Renal pelvis (tissue), 4 donors: Measurements from ENCODE around the gene ADCY10. TPM values are rescaled to one million over a fixed set of nuclear protein-coding genes. Genes with fewer than 3 reads are reported as not detected.
"Not testable (repeated sequence)": the region's sequence is repeated elsewhere in the genome, so short reads cannot be mapped to it uniquely, and the experiment has no call there.

Experiments
- DNase-seq: peaks from one replicate; pipeline ENCODE4 v3.0.0-alpha.2; 2013
- polyA plus RNA-seq, 3 donors: library from polyadenylated mRNA; unstranded; fragments of 120-200 nt; gene quantifications; one replicate each; pipeline ENCODE4 v1.2.1, GENCODE V29; 2013; ENCODE audit not compliant: insufficient read length in 3 of 3

The ADCY10 gene
- polyA plus RNA-seq, 3 donors = 0.46 to 1.4 (median 0.70) TPM

DNA sequence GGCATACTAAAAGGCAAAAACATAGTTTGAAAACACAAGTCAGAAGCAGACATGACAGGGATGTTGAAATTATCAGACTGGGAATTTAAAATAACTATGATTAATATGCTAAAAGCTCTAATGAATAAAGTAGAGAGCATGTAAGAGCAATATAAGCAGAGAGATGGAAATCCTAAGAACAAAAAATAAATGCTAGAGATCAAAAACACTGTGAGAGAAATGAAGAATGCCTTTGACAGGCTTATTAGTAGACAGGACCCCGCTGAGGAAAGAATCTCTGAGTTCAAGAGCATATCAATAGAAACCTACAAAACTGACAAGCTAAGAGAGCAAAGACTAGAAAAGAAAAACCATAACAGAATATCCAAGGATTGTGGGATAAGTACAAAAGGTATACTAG is 98.3 kb downstream of the ADCY10 start:
- no peak for DNase-seq

GRCh38 chr1:167812972-167813371 is 101.0 kb downstream of the ADCY10 start:
- no peak for DNase-seq

- no peak for DNase-seq
These were observed 105.2 kb downstream of the ADCY10 start for GRCh38 chr1:167808690-167809089.

DNA sequence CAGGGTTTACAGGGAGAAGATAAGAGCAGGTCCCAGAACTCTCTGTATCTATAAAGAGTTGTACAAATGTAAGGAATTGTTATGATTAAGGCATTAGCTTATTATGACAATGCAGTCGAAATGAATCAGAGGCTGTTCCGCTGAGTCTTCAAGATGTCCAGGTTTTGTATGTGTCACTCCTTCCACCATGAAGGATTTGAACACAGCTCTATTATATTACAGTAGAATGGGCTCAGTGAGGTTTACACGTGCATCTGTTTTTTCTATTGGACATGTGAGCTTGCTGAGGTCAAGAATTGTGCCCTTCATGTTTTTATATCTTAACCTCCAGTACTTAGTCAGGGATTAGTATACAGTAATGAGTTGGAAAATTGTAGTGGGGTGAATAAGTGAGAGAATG is 105.8 kb downstream of the ADCY10 start:
- no peak for DNase-seq

DNA sequence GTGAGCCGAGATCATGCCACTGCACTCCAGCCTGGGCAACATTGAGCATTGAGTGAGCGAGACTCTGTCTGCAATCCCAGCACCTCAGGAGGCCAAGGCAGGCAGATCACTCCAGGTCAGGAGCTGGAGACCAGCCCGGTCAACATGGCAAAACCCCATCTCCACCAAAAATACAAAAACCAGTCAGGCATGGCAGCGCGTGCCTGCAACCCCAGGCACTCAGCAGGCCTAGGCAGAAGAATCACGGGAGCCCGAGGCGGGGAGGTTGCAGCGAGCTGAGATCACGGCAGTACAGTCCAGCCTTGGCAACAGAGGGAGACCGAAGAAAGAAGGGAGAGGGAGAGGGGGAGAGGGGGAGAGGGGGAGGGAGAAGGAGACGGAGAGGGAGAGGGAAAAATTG is 107.3 kb downstream of the ADCY10 start:
- DNase-seq = not testable (repeated sequence)

GRCh38 chr1:167806235-167806634 is 107.7 kb downstream of the ADCY10 start:
- not testable (repeated sequence) for DNase-seq

DNA sequence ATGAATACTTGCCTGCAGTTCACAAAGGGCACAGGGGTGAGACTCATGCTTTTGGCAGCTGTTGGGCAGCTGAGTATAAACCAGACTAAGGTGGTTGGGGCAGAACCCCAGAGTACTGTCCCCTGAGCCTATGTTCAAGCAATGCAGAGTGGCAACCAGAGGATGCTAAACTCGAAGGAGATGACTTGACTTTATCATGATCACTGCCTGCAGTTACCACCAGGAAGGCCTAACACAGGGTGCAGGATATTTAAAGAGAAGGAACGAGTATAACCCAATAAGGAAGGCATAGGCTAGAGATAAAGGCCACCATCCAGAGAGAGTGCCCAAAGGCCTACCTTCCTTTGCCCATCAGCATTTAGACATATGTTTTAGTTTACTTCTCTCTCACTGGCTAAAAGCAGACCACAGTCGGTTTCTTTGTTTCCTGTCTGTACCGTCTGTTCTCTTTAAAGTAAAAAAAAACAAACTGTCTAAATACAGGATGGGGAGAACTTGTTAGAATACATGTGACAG is 108.8 kb downstream of the ADCY10 start:
- no peak for DNase-seq

GRCh38 chr1:167803358-167804207 is 110.4 kb downstream of the ADCY10 start:
- DNase-seq = peak; percentile 81

GRCh38 chr1:167802235-167802634 is 111.7 kb downstream of the ADCY10 start:
- DNase-seq = no peak

- DNase-seq = no peak
These were observed 113.7 kb downstream of the ADCY10 start for GRCh38 chr1:167800251-167800650.

DNA sequence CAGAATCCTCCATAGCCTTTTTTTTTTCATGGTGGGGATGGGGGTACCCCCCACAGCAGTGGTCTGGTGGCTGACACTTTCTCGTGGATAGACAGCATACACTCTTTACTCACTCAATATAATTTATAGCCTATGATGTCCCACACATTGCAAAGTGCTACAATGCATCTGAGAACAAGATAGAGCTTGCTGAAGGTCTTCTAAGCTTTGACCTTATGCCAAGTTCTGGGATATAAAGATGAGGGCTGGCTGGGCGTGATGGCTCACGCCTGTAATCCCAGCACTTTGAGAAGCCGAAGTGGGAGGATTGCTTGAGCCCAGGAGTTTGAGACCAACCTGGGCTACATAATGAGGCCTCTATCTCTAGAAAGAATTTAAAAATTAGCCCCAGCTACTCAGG is 114.2 kb downstream of the ADCY10 start:
- no peak for DNase-seq

DNA sequence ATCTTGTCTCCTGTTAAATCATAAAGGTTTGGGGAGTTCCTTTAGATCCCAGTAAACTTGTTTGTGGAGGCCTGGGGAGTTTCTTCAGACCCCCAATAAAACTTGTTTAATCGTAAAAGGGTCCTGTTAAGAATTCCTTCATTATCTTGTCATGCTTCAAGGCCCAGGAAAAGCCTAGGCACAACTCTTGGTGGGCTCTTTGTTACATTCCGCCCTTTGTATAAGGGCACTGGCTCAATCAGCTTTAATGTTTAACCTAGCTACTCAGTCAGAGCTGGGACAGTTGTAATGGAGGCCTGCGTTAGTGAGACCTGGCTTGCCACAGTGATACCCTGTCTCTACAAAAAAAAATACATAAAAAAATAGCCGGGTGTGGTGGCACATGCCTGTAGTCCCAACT is 115.0 kb downstream of the ADCY10 start:
- peak; percentile 27 for DNase-seq

- peak; percentile 21 for DNase-seq
These were observed 116.9 kb downstream of the ADCY10 start for GRCh38 chr1:167797015-167797414.

- DNase-seq = no peak
These were observed 117.9 kb downstream of the ADCY10 start for GRCh38 chr1:167795810-167796740.

DNA sequence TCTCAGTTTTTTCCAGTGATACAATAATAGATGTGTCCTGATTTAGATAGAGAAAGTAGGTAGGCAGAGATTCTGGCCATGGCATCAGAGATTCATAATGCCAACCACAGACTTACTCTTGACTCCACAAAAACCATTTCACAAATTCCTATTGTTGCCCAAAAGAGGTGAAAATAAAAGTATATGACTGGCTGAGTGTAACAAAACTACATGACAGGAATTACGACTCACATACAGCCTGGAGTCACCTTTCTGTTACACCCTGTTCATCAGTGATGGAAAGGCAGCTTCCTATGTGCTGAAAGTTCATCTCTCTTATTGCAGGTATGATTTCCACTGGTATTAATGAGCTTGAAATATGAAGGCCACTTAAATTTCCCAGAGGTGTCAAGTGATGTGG is 119.9 kb downstream of the ADCY10 start:
- DNase-seq = no peak

- DNase-seq = no peak
These were observed 121.8 kb downstream of the ADCY10 start for GRCh38 chr1:167792188-167792565.

- DNase-seq = peak; percentile 39
These were observed 122.4 kb downstream of the ADCY10 start for GRCh38 chr1:167791281-167792187.

DNA sequence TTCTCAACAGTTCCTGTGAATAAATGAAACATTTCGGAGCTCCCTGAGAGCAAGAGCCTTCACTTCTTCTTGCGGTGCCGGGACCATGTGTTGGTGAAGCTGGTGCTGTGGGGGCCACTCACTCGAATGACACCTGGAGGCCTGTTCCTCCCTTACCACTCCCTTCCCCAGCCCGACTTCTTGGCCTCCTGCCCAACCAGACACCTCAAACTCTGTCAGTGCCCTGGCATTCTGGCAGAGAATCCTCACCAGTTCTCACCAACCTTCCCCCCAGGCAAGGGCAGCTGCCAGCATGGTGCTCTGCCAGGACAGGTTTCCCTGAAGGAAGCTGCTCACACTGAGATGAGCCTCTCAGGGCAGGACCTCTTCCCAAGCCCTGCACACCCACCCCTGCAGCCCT is 123.8 kb downstream of the ADCY10 start:
- no peak for DNase-seq

DNA sequence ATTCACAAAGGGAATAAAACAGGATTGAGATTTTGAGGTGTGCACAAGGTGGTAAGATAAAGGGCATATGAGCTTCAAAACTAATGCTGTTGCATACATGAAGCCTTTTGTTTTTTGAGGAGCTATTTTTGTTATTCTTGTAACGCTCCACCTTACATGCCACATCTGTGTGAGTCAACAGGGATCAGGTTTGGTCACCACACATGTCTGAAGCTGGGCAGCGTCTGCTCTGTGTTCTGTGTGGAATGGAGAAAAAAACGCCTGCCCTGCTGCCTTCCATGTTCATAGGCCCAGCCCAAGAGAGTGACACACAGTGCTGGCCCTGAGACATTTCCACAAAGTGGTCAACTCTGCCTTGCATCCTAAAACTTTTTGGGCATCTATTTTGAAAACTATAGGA is 124.4 kb downstream of the ADCY10 start:
- no peak for DNase-seq

- DNase-seq = no peak
These were observed 127.4 kb downstream of the ADCY10 start for GRCh38 chr1:167786502-167786901.

DNA sequence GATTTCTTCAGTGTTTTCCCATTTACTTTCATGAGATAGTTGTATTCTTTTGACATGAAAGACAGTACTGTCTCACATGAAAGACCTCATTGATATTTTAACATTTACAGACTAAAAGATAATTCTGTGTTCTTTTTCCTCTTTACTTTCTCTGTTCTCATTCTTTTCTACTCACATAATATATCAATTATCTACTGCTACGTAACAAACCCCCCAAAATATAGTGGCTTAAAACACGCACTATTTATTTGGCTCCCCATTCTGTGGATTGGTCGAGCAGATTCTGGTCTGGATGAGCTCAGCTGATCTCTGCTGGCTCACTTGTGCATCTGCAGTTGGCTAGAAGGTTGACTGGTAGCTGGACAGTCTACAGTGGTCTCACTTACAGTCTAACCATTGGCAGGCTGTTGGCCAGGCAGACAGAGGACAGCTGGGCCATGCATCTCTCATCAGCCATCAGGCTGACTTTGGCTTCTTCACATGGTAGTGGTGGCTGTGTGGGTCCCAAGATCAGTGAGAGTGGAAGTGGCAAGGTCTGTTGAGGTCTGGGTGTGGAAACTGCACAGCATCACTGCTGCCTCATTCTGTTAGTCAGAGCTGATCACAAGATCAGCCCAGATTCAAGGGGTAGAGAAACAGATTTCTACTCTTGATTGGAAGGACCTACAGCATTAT is 128.9 kb downstream of the ADCY10 start:
- no peak for DNase-seq
